ENCODE measurements around the gene DDX52. TPM values are rescaled to one million over a fixed set of nuclear protein-coding genes. Genes with fewer than 3 reads are reported as not detected.

DDX52 gene
- total and polyA plus RNA-seq, 2 experiments from 2014 or later = 46.2 to 61.3 TPM

- H3K4me1 Mint-ChIP-seq = no peaks in the 10 kb centered on the region
- H3K27me3 Mint-ChIP-seq (ENCODE audit: insufficient read depth, low read depth, poor library complexity) = no peaks in the 10 kb centered on the region
- Histone ChIP-seq H3K9me2 (ENCODE audit: insufficient read depth) (no peaks in the 10 kb centered on the region), H3K27ac (ENCODE audit: low read depth) (no peak overlapping the region), H3K36me3 (ENCODE audit: insufficient read depth) (0 out of 2 replicates have a peak, but pooled peaks cover 4% of the 10 kb centered on the region), H3K4me3 (no peak overlapping the region), H4K20me1 (replicated peaks; ENCODE audit: insufficient read depth) (no peaks in the 10 kb centered on the region; the same call in 1 of the 2 replicates), H3K27me3 (ENCODE audit: insufficient read depth) (no peaks in the 10 kb centered on the region), H3K4me1 (ENCODE audit: insufficient read depth) (no peaks in the 10 kb centered on the region), H3F3A (replicated peaks; ENCODE audit: low read depth) (no peaks in the 10 kb centered on the region), H3K79me2 (replicated peaks; ENCODE audit: insufficient read depth) (peaks cover 6% of the 10 kb centered on the region), H2AFZ (no peak overlapping the region), H3K4me2 (no peak overlapping the region)
- H3K36me3 Mint-ChIP-seq (ENCODE audit: low read depth) = peaks cover 18% of the 10 kb centered on the region
- no peak overlapping the region for H3K27ac Mint-ChIP-seq
- DNase-seq (ENCODE audit: low spot score) (no peak), ATAC-seq (no peak)
- no peak overlapping the region for H3K4me3 Mint-ChIP-seq
- TF ChIP-seq POLR2AphosphoS5 (IDR thresholded peaks at IDR 0.05; ENCODE audit: low read depth) (no peak), NANOG (IDR thresholded peaks at IDR 0.05; ENCODE audit: borderline replicate concordance) (no peak), ZNF331 (CRISPR knock-in tag; IDR thresholded peaks at IDR 0.05; ENCODE audit: low read depth) (no peak), EZH2phosphoT487 (IDR thresholded peaks at IDR 0.05; ENCODE audit: unreplicated experiment) (no peak), EZH2 (IDR thresholded peaks at IDR 0.05; ENCODE audit: low read depth, unreplicated experiment) (no peak), ZNF114 (CRISPR knock-in tag; IDR thresholded peaks at IDR 0.05) (no peak), STAT1 (IDR thresholded peaks at IDR 0.05; ENCODE audit: unreplicated experiment) (no peak), CREB1 (CRISPR knock-in tag; IDR thresholded peaks at IDR 0.05; ENCODE audit: low read depth) (no peak), JUNB (IDR thresholded peaks at IDR 0.05; ENCODE audit: unreplicated experiment) (no peak), CTCF (conservative IDR thresholded peaks at IDR 0.05; ENCODE audit: low read depth in 2 of 2) (no peak)
- TF ChIP-seq, protein P1, sequence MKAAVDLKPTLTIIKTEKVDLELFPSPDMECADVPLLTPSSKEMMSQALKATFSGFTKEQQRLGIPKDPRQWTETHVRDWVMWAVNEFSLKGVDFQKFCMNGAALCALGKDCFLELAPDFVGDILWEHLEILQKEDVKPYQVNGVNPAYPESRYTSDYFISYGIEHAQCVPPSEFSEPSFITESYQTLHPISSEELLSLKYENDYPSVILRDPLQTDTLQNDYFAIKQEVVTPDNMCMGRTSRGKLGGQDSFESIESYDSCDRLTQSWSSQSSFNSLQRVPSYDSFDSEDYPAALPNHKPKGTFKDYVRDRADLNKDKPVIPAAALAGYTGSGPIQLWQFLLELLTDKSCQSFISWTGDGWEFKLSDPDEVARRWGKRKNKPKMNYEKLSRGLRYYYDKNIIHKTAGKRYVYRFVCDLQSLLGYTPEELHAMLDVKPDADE (IDR thresholded peaks at IDR 0.05) = no peak
- TF ChIP-seq, protein P2, sequence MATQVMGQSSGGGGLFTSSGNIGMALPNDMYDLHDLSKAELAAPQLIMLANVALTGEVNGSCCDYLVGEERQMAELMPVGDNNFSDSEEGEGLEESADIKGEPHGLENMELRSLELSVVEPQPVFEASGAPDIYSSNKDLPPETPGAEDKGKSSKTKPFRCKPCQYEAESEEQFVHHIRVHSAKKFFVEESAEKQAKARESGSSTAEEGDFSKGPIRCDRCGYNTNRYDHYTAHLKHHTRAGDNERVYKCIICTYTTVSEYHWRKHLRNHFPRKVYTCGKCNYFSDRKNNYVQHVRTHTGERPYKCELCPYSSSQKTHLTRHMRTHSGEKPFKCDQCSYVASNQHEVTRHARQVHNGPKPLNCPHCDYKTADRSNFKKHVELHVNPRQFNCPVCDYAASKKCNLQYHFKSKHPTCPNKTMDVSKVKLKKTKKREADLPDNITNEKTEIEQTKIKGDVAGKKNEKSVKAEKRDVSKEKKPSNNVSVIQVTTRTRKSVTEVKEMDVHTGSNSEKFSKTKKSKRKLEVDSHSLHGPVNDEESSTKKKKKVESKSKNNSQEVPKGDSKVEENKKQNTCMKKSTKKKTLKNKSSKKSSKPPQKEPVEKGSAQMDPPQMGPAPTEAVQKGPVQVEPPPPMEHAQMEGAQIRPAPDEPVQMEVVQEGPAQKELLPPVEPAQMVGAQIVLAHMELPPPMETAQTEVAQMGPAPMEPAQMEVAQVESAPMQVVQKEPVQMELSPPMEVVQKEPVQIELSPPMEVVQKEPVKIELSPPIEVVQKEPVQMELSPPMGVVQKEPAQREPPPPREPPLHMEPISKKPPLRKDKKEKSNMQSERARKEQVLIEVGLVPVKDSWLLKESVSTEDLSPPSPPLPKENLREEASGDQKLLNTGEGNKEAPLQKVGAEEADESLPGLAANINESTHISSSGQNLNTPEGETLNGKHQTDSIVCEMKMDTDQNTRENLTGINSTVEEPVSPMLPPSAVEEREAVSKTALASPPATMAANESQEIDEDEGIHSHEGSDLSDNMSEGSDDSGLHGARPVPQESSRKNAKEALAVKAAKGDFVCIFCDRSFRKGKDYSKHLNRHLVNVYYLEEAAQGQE (IDR thresholded peaks at IDR 0.05; ENCODE audit: unreplicated experiment) = no peak
- TF ChIP-seq, protein P3, sequence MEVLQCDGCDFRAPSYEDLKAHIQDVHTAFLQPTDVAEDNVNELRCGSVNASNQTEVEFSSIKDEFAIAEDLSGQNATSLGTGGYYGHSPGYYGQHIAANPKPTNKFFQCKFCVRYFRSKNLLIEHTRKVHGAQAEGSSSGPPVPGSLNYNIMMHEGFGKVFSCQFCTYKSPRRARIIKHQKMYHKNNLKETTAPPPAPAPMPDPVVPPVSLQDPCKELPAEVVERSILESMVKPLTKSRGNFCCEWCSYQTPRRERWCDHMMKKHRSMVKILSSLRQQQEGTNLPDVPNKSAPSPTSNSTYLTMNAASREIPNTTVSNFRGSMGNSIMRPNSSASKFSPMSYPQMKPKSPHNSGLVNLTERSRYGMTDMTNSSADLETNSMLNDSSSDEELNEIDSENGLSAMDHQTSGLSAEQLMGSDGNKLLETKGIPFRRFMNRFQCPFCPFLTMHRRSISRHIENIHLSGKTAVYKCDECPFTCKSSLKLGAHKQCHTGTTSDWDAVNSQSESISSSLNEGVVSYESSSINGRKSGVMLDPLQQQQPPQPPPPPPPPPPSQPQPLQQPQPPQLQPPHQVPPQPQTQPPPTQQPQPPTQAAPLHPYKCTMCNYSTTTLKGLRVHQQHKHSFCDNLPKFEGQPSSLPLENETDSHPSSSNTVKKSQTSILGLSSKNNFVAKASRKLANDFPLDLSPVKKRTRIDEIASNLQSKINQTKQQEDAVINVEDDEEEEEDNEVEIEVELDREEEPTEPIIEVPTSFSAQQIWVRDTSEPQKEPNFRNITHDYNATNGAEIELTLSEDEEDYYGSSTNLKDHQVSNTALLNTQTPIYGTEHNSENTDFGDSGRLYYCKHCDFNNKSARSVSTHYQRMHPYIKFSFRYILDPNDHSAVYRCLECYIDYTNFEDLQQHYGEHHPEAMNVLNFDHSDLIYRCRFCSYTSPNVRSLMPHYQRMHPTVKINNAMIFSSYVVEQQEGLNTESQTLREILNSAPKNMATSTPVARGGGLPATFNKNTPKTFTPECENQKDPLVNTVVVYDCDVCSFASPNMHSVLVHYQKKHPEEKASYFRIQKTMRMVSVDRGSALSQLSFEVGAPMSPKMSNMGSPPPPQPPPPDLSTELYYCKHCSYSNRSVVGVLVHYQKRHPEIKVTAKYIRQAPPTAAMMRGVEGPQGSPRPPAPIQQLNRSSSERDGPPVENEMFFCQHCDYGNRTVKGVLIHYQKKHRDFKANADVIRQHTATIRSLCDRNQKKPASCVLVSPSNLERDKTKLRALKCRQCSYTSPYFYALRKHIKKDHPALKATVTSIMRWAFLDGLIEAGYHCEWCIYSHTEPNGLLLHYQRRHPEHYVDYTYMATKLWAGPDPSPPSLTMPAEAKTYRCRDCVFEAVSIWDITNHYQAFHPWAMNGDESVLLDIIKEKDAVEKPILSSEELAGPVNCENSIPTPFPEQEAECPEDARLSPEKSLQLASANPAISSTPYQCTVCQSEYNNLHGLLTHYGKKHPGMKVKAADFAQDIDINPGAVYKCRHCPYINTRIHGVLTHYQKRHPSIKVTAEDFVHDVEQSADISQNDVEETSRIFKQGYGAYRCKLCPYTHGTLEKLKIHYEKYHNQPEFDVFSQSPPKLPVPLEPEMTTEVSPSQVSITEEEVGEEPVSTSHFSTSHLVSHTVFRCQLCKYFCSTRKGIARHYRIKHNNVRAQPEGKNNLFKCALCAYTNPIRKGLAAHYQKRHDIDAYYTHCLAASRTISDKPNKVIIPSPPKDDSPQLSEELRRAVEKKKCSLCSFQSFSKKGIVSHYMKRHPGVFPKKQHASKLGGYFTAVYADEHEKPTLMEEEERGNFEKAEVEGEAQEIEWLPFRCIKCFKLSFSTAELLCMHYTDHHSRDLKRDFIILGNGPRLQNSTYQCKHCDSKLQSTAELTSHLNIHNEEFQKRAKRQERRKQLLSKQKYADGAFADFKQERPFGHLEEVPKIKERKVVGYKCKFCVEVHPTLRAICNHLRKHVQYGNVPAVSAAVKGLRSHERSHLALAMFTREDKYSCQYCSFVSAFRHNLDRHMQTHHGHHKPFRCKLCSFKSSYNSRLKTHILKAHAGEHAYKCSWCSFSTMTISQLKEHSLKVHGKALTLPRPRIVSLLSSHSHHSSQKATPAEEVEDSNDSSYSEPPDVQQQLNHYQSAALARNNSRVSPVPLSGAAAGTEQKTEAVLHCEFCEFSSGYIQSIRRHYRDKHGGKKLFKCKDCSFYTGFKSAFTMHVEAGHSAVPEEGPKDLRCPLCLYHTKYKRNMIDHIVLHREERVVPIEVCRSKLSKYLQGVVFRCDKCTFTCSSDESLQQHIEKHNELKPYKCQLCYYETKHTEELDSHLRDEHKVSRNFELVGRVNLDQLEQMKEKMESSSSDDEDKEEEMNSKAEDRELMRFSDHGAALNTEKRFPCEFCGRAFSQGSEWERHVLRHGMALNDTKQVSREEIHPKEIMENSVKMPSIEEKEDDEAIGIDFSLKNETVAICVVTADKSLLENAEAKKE (CRISPR knock-in tag; IDR thresholded peaks at IDR 0.05) = no peak
- H3K9me3 Mint-ChIP-seq = no peaks in the 10 kb centered on the region
These were observed 45.1 kb downstream of the DDX52 start for GRCh38 chr17:37598145-37598544.

Data from GM23338 (cell line).